Endothelial cell of umbilical vein (primary cell): ENCODE results near the gene NF2. TPM values are rescaled to one million over a fixed set of nuclear protein-coding genes. Genes with fewer than 3 reads are reported as not detected.
A peak's percentile ranks its signal among the peaks of the same experiment; 100 is the strongest.

Experiments
- BruUV-seq: library from RNA; stranded (reverse); fragments of 400-500 nt; replicated peaks from 2 replicates; lab custom pipeline; 2021; lab: Mats Ljungman, UMichigan
- CTCF ChIA-PET: fragments of 300-600, 350-600 bp; sonication (Branson Sonifier 250); formaldehyde crosslinking; loops from one replicate; lab custom pipeline; 2021; ENCODE audit warnings: antibody characterized with exemption, inconsistent platforms; lab: Charles Lee
- POLR2A ChIA-PET: fragments of 300-600, 350-600 bp; sonication (Branson Sonifier 250); formaldehyde crosslinking; loops from one replicate; lab custom pipeline; 2021; ENCODE audit warnings: antibody characterized with exemption, inconsistent platforms; lab: Charles Lee
- DNase-seq: peaks from one replicate; pipeline ENCODE4 v3.0.0-alpha.2; 2011; ENCODE audit warnings: low read depth, low spot score
- FAIRE-seq: peaks from 2 replicates; lab custom pipeline; 2011; peaks lifted over from hg19 to GRCh38; lab: Jason Lieb, UNC
- H2AFZ ChIP-seq: 2 replicates; pipeline ENCODE4 v1.6.0; 2012; ENCODE audit warnings: low read depth, low read length, control low read depth, inconsistent platforms
- H3K27ac ChIP-seq: 2 replicates; pipeline ENCODE4 v1.5.1; 2011; ENCODE audit warnings: low read depth, mild to moderate bottlenecking, control low read depth, low read length, moderate library complexity; ENCODE audit not compliant: insufficient read depth
- H3K27me3 ChIP-seq, 2 experiments: 2 replicates each; pipeline versions ENCODE4 v1.6.0 to v1.6.1; 2011; ENCODE audit warnings: low read length in 2 of 2, mixed read lengths in 1 of 2; ENCODE audit not compliant: control insufficient read depth in 2 of 2, insufficient read depth in 2 of 2
- H3K36me3 ChIP-seq, 2 experiments: 2 replicates in 1 of 2; 3 replicates in 1 of 2; pipeline ENCODE4 v1.5.1; 2011; ENCODE audit warnings: low read length in 2 of 2, mild to moderate bottlenecking in 1 of 2, moderate library complexity in 1 of 2; ENCODE audit not compliant: control insufficient read depth in 2 of 2, insufficient read depth in 2 of 2; ENCODE audit errors: extremely low read depth in 1 of 2
- H3K4me1 ChIP-seq: 3 replicates; pipeline ENCODE4 v1.5.1; 2011; ENCODE audit warnings: mild to moderate bottlenecking, low read length; ENCODE audit not compliant: control insufficient read depth, insufficient read depth; ENCODE audit errors: extremely low read depth
- H3K4me2 ChIP-seq: 2 replicates; pipeline ENCODE4 v1.6.1; 2011; ENCODE audit warnings: low read length, control low read depth, mixed read lengths; ENCODE audit not compliant: insufficient read depth
- H3K4me3 ChIP-seq, 3 experiments: fragments of 200-600 bp in 1 of 3; sonication (generic), shearing (Covaris generic) in 1 of 3; replicated peaks in 1 of 3; 2 replicates each; pipeline ENCODE4 v1.5.1; 2011 to 2016; ENCODE audit warnings: control low read depth in 3 of 3, low read length in 3 of 3, mild to moderate bottlenecking in 2 of 3, inconsistent platforms in 1 of 3, low read depth in 1 of 3, moderate library complexity in 1 of 3; ENCODE audit not compliant: insufficient read depth in 1 of 3
- H3K79me2 ChIP-seq: 2 replicates; pipeline ENCODE4 v1.6.0; 2012; ENCODE audit warnings: low read length, inconsistent platforms; ENCODE audit not compliant: control insufficient read depth, insufficient read depth
- H3K9ac ChIP-seq: replicated peaks from 2 replicates; pipeline ENCODE3; 2011; ENCODE audit warnings: low read length, control low read depth; ENCODE audit not compliant: insufficient read depth; ENCODE audit errors: extremely low read depth
- H3K9me1 ChIP-seq: replicated peaks from 3 replicates; pipeline ENCODE4 v1.6.0; 2011; ENCODE audit warnings: mild to moderate bottlenecking, low read length; ENCODE audit not compliant: control insufficient read depth, insufficient read depth; ENCODE audit errors: extremely low read depth
- H3K9me3 ChIP-seq: replicated peaks from 2 replicates; pipeline ENCODE4 v1.5.1; 2012; ENCODE audit warnings: low read length, inconsistent platforms; ENCODE audit not compliant: control insufficient read depth, insufficient read depth
- H4K20me1 ChIP-seq: replicated peaks from 2 replicates; pipeline ENCODE3; 2011; ENCODE audit warnings: mild to moderate bottlenecking, low read length; ENCODE audit not compliant: control insufficient read depth, insufficient read depth; ENCODE audit errors: extremely low read depth
- EZH2 ChIP-seq: IDR thresholded peaks from 2 replicates; pipeline ENCODE4 v1.6.1; 2012; ENCODE audit warnings: borderline replicate concordance, low read depth, mild to moderate bottlenecking, moderate library complexity, low read length, inconsistent platforms; ENCODE audit not compliant: severe bottlenecking
- FOS ChIP-seq: IDR thresholded peaks from 2 replicates; pipeline ENCODE4 v1.6.1; 2011; ENCODE audit warnings: mild to moderate bottlenecking, low read length, moderate library complexity, borderline replicate concordance; ENCODE audit not compliant: insufficient read depth
- GATA2 ChIP-seq: IDR thresholded peaks from 2 replicates; pipeline ENCODE4 v1.7.0; 2011; ENCODE audit warnings: low read depth, mild to moderate bottlenecking, moderate library complexity, mixed read lengths, low read length; ENCODE audit not compliant: insufficient read length, insufficient read depth
- JUN ChIP-seq: IDR thresholded peaks from 2 replicates; pipeline ENCODE4 v1.6.1; 2011; ENCODE audit warnings: borderline replicate concordance, low read depth; ENCODE audit not compliant: insufficient read length, insufficient read depth
- MYC ChIP-seq: IDR thresholded peaks from one replicate; pipeline ENCODE4 v1.6.1; 2011; ENCODE audit warnings: mild to moderate bottlenecking, low read depth, low read length
- POLR2A ChIP-seq: IDR thresholded peaks from 2 replicates; pipeline ENCODE4 v1.6.1; 2012; ENCODE audit warnings: low read depth, mild to moderate bottlenecking, control low read depth, low read length
- POLR2AphosphoS5 ChIP-seq: IDR thresholded peaks from 2 replicates; pipeline ENCODE4 v1.6.1; 2012; ENCODE audit warnings: low read depth, mild to moderate bottlenecking, control low read depth, low read length, moderate library complexity; ENCODE audit not compliant: insufficient read depth
- dilution Hi-C: fragments of 300-500 bp; cut with MboI; formaldehyde crosslinking; loops from one replicate; pipeline ENCODE4 v1.15.0; 2019; ENCODE audit warnings: low sequenced_read_pairs; ENCODE audit not compliant: extremely low pct_ligation_motif_present
- intact Hi-C: fragments of 100-400 bp; cut with micrococcal nuclease; formaldehyde crosslinking; loops from one replicate; pipeline ENCODE4 v1.10.0; 2022
- polyA plus RNA-seq, 4 experiments: library from polyadenylated mRNA; depleted of rRNA in 3 of 4; stranded (reverse) in 3 of 4; unstranded in 1 of 4; fragments of >200 nt; gene quantifications; 2 replicates each; pipeline versions ENCODE4 v1.2.1 to v1.2.3, GENCODE V29; 2011 to 2012; ENCODE audit warnings: missing spikeins in 1 of 4
- total RNA-seq: library from RNA; stranded (reverse); gene quantifications from 2 replicates; pipeline ENCODE4 v1.2.3, GENCODE V29; 2021
- TF ChIP-seq, protein P1 (sequence below), 2 donors: IDR thresholded peaks; 1 replicate in 1 of 2; 2 replicates in 1 of 2; pipeline ENCODE4 v1.5.1; 2011; ENCODE audit warnings: low read length in 2 of 2, mild to moderate bottlenecking in 2 of 2, moderate library complexity in 2 of 2, control low read depth in 1 of 2, inconsistent platforms in 1 of 2, low read depth in 1 of 2; ENCODE audit not compliant: insufficient read depth in 1 of 2; ENCODE audit errors: extremely low read depth in 1 of 2
- TF ChIP-seq, protein P2 (sequence below): IDR thresholded peaks from 2 replicates; pipeline ENCODE4 v1.6.1; 2011; ENCODE audit not compliant: insufficient read depth, insufficient read length

NF2 gene
- total and polyA plus RNA-seq, 2 donors (not counting 3 experiments of a cell fraction or from before 2014, with no cell fraction given), result 27.8 to 115 TPM

DNA sequence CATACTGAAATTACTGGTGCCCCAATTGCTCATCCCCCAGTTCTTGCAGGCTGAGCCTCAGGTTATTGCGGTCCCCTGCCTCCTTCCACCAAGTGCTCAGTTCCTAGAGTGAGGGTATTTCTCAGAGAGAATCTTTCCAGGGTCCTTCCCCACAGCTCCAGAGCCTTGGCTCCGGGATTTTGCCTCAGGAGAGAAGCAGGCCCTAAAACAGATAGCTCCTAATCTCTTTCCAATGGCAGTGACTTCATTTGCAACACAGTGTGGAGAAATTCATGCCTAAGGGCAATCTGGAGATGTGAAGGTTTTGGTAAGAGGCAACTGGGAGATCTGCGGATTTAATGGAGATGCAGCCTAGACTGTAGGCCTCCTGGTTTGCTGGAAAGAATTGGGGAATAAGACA, 2.9 kb downstream of the NF2 start:
- Histone ChIP-seq H3K9me3 (no peaks in the 10 kb centered on the region), H3K36me3 (peaks cover 0 to 3% of the 10 kb centered on the region in 2 experiments), H3K79me2 (peaks cover 74% of the 10 kb centered on the region), H3K4me2 (peak overlapping the region; percentile 99), H3K4me3 (no peak overlapping the region), H3K4me1 (peaks cover 40% of the 10 kb centered on the region), H3K9ac (no peak overlapping the region), H2AFZ (no peak overlapping the region), H3K27me3 (no peaks in the 10 kb centered on the region), H3K27ac (peak overlapping the region; percentile 81), H4K20me1 (no peaks in the 10 kb centered on the region), H3K9me1 (no peaks in the 10 kb centered on the region)
- POLR2A ChIA-PET, result interaction anchor here (0.5 kb wide), 1 partner anchor 12 kb away, joined by 3 read pairs; no protein-coding TSS in a partner anchor
- BruUV-seq, result no TSS peak
- CTCF ChIA-PET, result interaction anchor here (1.0 to 3.6 kb wide), 7 partner anchors 10 to 63 kb away, joined by 3 to 28 read pairs (median 5); no protein-coding TSS in a partner anchor
- FAIRE-seq, result no peak
- TF ChIP-seq POLR2A (no peak), FOS (no peak), GATA2 (no peak), POLR2AphosphoS5 (no peak), EZH2 (no peak), MYC (no peak), JUN (no peak)
- TF ChIP-seq, protein P1, sequence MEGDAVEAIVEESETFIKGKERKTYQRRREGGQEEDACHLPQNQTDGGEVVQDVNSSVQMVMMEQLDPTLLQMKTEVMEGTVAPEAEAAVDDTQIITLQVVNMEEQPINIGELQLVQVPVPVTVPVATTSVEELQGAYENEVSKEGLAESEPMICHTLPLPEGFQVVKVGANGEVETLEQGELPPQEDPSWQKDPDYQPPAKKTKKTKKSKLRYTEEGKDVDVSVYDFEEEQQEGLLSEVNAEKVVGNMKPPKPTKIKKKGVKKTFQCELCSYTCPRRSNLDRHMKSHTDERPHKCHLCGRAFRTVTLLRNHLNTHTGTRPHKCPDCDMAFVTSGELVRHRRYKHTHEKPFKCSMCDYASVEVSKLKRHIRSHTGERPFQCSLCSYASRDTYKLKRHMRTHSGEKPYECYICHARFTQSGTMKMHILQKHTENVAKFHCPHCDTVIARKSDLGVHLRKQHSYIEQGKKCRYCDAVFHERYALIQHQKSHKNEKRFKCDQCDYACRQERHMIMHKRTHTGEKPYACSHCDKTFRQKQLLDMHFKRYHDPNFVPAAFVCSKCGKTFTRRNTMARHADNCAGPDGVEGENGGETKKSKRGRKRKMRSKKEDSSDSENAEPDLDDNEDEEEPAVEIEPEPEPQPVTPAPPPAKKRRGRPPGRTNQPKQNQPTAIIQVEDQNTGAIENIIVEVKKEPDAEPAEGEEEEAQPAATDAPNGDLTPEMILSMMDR (IDR thresholded peaks at IDR 0.05; ENCODE audit: extremely low read depth in 1 of 2, insufficient read depth in 1 of 2, low read depth in 1 of 2, low read length in 2 of 2), result no peak
- TF ChIP-seq, protein P2, sequence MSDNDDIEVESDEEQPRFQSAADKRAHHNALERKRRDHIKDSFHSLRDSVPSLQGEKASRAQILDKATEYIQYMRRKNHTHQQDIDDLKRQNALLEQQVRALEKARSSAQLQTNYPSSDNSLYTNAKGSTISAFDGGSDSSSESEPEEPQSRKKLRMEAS, result no peak
- intact Hi-C loops, result no loop called here
- dilution Hi-C loops, result no loop called here
- no peak for DNase-seq
